ENCODE measurements around the gene CADPS2. TPM values are rescaled to one million over a fixed set of nuclear protein-coding genes. Genes with fewer than 3 reads are reported as not detected.

The CADPS2 gene
- total RNA-seq, 2 experiments from 2014 or later = not detected

DNA sequence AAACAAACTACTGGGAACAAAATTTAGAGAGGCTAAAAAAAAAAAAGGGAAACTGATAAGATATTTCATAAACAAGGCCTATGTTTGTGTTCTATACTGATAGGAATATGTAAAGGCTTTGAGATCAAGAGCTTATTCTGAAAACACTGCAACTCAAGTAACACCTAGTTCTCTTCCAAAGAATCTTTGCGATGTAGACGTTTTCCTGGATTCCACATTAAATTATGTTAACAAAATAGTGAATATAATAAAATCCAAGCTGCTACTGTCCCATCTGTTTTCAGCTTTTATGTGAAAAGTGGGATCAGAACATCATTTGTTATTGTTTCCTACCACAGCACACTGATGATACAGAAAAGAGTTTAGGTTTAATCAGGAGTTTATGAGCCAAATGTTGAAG is 130.6 kb downstream of the CADPS2 start:
- no peak for TF ChIP-seq CTCF (conservative IDR thresholded peaks at IDR 0.05; ENCODE audit: low read length)
- Histone ChIP-seq H4K20me1 (ENCODE audit: insufficient read depth, low read length) (no peaks in the 10 kb centered on the region), H3K4me3 (ENCODE audit: low read depth, low read length, poor library complexity, severe bottlenecking) (no peak overlapping the region), H3K9me2 (ENCODE audit: insufficient read depth, low read length) (no peaks in the 10 kb centered on the region), H3K27ac (ENCODE audit: low read depth, low read length, poor library complexity, severe bottlenecking) (no peak overlapping the region), H3K79me2 (ENCODE audit: insufficient read depth, low read depth, low read length) (no peaks in the 10 kb centered on the region), H2AFZ (ENCODE audit: low read length) (no peak overlapping the region), H3K36me3 (ENCODE audit: insufficient read depth, low read length) (no peaks in the 10 kb centered on the region), H3K4me2 (ENCODE audit: low read length) (no peak overlapping the region), H3K4me1 (ENCODE audit: insufficient read depth, low read length, poor library complexity, severe bottlenecking) (no peaks in the 10 kb centered on the region), H3K9me3 (ENCODE audit: low read length) (no peaks in the 10 kb centered on the region)
- ChIA-PET POLR2A (no interaction called here), CTCF (ENCODE audit: unreplicated experiment) (no interaction called here)
- DNase-seq (ENCODE audit: low spot score) = no peak
- intact Hi-C loops (cut with micrococcal nuclease; ENCODE audit: unreplicated experiment) = no loop called here
- BruUV-seq (replicated peaks) = no TSS peak

DNA sequence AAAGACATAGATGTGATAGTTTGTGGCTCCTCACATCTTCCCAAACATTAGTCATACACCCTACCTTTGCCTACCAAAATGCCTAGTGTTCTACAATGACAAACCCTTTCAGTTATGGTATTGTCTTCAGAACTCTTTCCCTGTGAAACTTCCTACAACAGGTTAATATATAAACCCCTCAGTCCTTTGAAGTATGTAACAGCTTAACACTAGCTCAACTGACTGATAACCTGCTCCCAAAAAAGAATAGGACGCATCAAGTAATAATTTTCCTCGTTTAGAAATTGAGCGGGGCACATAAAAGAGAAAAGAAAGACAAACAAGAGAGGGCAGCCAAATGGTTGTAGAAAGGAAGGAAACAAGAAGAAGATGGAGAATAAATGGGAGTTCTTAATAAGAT is 133.7 kb downstream of the CADPS2 start:
- Histone ChIP-seq H3K4me1 (ENCODE audit: insufficient read depth, low read length, poor library complexity, severe bottlenecking) (no peaks in the 10 kb centered on the region), H3K36me3 (ENCODE audit: insufficient read depth, low read length) (no peaks in the 10 kb centered on the region), H4K20me1 (ENCODE audit: insufficient read depth, low read length) (no peaks in the 10 kb centered on the region), H3K9me2 (ENCODE audit: insufficient read depth, low read length) (no peaks in the 10 kb centered on the region), H3K4me3 (ENCODE audit: low read depth, low read length, poor library complexity, severe bottlenecking) (no peak overlapping the region), H3K79me2 (ENCODE audit: insufficient read depth, low read depth, low read length) (no peaks in the 10 kb centered on the region), H3K27ac (ENCODE audit: low read depth, low read length, poor library complexity, severe bottlenecking) (no peak overlapping the region), H2AFZ (ENCODE audit: low read length) (no peak overlapping the region), H3K9me3 (ENCODE audit: low read length) (no peaks in the 10 kb centered on the region), H3K4me2 (ENCODE audit: low read length) (no peak overlapping the region)
- CTCF ChIA-PET (ENCODE audit: unreplicated experiment) = no interaction called here
- TF ChIP-seq EZH2phosphoT487 (IDR thresholded peaks at IDR 0.05; ENCODE audit: borderline replicate concordance, low read depth, low read length) (no peak), CTCF (conservative IDR thresholded peaks at IDR 0.05; ENCODE audit: low read length) (no peak)
- POLR2A ChIA-PET = no interaction called here
- BruUV-seq (replicated peaks) = no TSS peak
- DNase-seq (ENCODE audit: low spot score) = no peak
- intact Hi-C loops (cut with micrococcal nuclease; ENCODE audit: unreplicated experiment) = no loop called here

DNA sequence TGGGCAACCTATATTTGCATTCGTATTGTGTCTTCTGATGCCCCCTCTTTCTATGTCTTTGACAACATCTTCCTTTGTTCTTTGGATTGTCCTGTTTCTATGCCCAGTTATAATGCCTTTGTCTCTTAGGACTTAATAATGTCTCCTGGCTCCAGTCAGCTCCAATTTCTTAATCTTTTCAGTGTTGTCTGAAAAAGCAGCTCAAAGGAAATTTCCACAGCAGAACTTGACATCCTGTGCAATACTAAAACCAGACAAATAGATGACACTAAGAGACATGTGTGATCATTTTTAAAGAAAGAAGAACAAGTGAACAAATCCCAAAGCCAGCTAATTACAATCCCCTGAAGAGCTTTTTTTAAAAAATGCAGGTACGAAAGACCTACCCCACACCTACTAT is 135.9 kb downstream of the CADPS2 start:
- Histone ChIP-seq H3K27ac (ENCODE audit: low read depth, low read length, poor library complexity, severe bottlenecking) (no peak overlapping the region), H3K79me2 (ENCODE audit: insufficient read depth, low read depth, low read length) (no peaks in the 10 kb centered on the region), H3K9me2 (ENCODE audit: insufficient read depth, low read length) (no peaks in the 10 kb centered on the region), H3K9me3 (ENCODE audit: low read length) (no peaks in the 10 kb centered on the region), H2AFZ (ENCODE audit: low read length) (no peak overlapping the region), H3K4me3 (ENCODE audit: low read depth, low read length, poor library complexity, severe bottlenecking) (no peak overlapping the region), H3K4me2 (ENCODE audit: low read length) (no peak overlapping the region), H3K36me3 (ENCODE audit: insufficient read depth, low read length) (no peaks in the 10 kb centered on the region), H3K4me1 (ENCODE audit: insufficient read depth, low read length, poor library complexity, severe bottlenecking) (no peaks in the 10 kb centered on the region), H4K20me1 (ENCODE audit: insufficient read depth, low read length) (no peaks in the 10 kb centered on the region)
- BruUV-seq (replicated peaks) = no TSS peak
- no peak for DNase-seq (ENCODE audit: low spot score)
- TF ChIP-seq EZH2phosphoT487 (IDR thresholded peaks at IDR 0.05; ENCODE audit: borderline replicate concordance, low read depth, low read length) (no peak), CTCF (conservative IDR thresholded peaks at IDR 0.05; ENCODE audit: low read length) (no peak)
- intact Hi-C loops (cut with micrococcal nuclease; ENCODE audit: unreplicated experiment) = no loop called here
- POLR2A ChIA-PET = interaction anchor here (1.5 to 2.3 kb wide), 2 partner anchors 10 to 12 kb away, joined by 6 to 7 read pairs; no protein-coding TSS in a partner anchor
- CTCF ChIA-PET (ENCODE audit: unreplicated experiment) = no interaction called here
